Endothelial cell of umbilical vein (primary cell): Measurements from ENCODE around the gene TMPRSS9.

ENCODE experiments used
- CTCF ChIP-seq, 2 donors: IDR thresholded peaks; 1 replicate in 1 of 2; 2 replicates in 1 of 2; pipeline ENCODE4 v1.5.1; 2011; ENCODE audit warnings: low read length in 2 of 2, mild to moderate bottlenecking in 2 of 2, moderate library complexity in 2 of 2, control low read depth in 1 of 2, inconsistent platforms in 1 of 2, low read depth in 1 of 2; ENCODE audit not compliant: insufficient read depth in 1 of 2; ENCODE audit errors: extremely low read depth in 1 of 2
- EZH2 ChIP-seq: IDR thresholded peaks from 2 replicates; pipeline ENCODE4 v1.6.1; 2012; ENCODE audit warnings: borderline replicate concordance, low read depth, mild to moderate bottlenecking, moderate library complexity, low read length, inconsistent platforms; ENCODE audit not compliant: severe bottlenecking
- FOS ChIP-seq: IDR thresholded peaks from 2 replicates; pipeline ENCODE4 v1.6.1; 2011; ENCODE audit warnings: mild to moderate bottlenecking, low read length, moderate library complexity, borderline replicate concordance; ENCODE audit not compliant: insufficient read depth
- GATA2 ChIP-seq: IDR thresholded peaks from 2 replicates; pipeline ENCODE4 v1.7.0; 2011; ENCODE audit warnings: low read depth, mild to moderate bottlenecking, moderate library complexity, mixed read lengths, low read length; ENCODE audit not compliant: insufficient read length, insufficient read depth
- JUN ChIP-seq: IDR thresholded peaks from 2 replicates; pipeline ENCODE4 v1.6.1; 2011; ENCODE audit warnings: borderline replicate concordance, low read depth; ENCODE audit not compliant: insufficient read length, insufficient read depth
- MAX ChIP-seq: IDR thresholded peaks from 2 replicates; pipeline ENCODE4 v1.6.1; 2011; ENCODE audit not compliant: insufficient read depth, insufficient read length
- MYC ChIP-seq: IDR thresholded peaks from one replicate; pipeline ENCODE4 v1.6.1; 2011; ENCODE audit warnings: mild to moderate bottlenecking, low read depth, low read length
- POLR2A ChIP-seq: IDR thresholded peaks from 2 replicates; pipeline ENCODE4 v1.6.1; 2012; ENCODE audit warnings: low read depth, mild to moderate bottlenecking, control low read depth, low read length
- POLR2AphosphoS5 ChIP-seq: IDR thresholded peaks from 2 replicates; pipeline ENCODE4 v1.6.1; 2012; ENCODE audit warnings: low read depth, mild to moderate bottlenecking, control low read depth, low read length, moderate library complexity; ENCODE audit not compliant: insufficient read depth

GRCh38 chr19:2415281-2415972 lies 55.4 kb downstream of the TMPRSS9 start:
- TF ChIP-seq JUN, result no peak
- no peak for TF ChIP-seq CTCF (IDR thresholded peaks at IDR 0.05; ENCODE audit: extremely low read depth in 1 of 2, insufficient read depth in 1 of 2, low read depth in 1 of 2, low read length in 2 of 2)
- TF ChIP-seq EZH2, result no peak
- TF ChIP-seq POLR2A, result peak; percentile 5
- TF ChIP-seq MAX, result no peak
- no peak for TF ChIP-seq POLR2AphosphoS5
- TF ChIP-seq GATA2, result no peak
- no peak for TF ChIP-seq MYC
- TF ChIP-seq FOS, result no peak
